ENCODE measurements around the gene CPPED1. TPM values are rescaled to one million over a fixed set of nuclear protein-coding genes. Genes with fewer than 3 reads are reported as not detected.

Gene CPPED1
- total RNA-seq, 1 experiment from 2014 or later: 8.1 TPM

DNA sequence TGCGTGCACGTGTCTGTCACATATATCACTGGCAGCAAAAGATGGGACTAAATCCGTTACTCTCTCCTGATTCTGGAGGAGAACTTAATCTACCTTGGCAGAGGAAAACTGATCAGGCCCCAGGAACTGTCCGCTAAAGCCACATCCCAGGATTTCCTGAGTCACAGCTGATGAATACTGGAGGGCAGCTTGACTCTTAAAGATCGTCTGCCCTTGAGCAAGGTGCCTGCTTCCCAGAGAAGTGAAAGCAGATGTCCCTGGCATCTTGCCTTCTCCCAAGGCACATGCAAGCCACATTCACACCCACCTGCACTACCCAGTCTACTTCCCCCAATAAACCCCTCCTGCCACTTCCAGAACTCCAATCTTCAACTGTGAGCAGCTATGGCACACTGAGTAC lies 99.8 kb downstream of the CPPED1 start:
- H3K4me3 ChIP-seq (replicated peaks in 1 of 2; ENCODE audit: low read depth in 1 of 2, low read length in 2 of 2): no peak overlapping the region
- BruUV-seq (replicated peaks): no TSS peak
- no peak overlapping the region for H3K4me2 ChIP-seq (ENCODE audit: low read length)
- no peak overlapping the region for H2AFZ ChIP-seq (ENCODE audit: low read depth, low read length, poor library complexity, severe bottlenecking)
- intact Hi-C loops (cut with micrococcal nuclease): no loop called here
- H3K27me3 ChIP-seq (ENCODE audit: insufficient read depth, low read length): no peaks in the 10 kb centered on the region
- H3K36me3 ChIP-seq (ENCODE audit: control insufficient read depth in 1 of 2, insufficient read depth in 2 of 2, low read length in 2 of 2): no peaks in the 10 kb centered on the region
- ChIA-PET CTCF (no interaction called here), RAD21 (ENCODE audit: low non-redundant PET in 1 of 2, low total read pairs in 2 of 2, uncharacterized antibody in 2 of 2, unreplicated experiment in 2 of 2) (no interaction called here), POLR2A (no interaction called here)
- H3K9ac ChIP-seq (ENCODE audit: low read length): no peak overlapping the region
- H4K20me1 ChIP-seq (ENCODE audit: insufficient read depth): no peaks in the 10 kb centered on the region
- H3K9me2 ChIP-seq (ENCODE audit: insufficient read depth): no peaks in the 10 kb centered on the region
- ATAC-seq: no peak
- no peak overlapping the region for H3K27ac ChIP-seq (ENCODE audit: low read depth, low read length)
- H3K9me3 ChIP-seq (ENCODE audit: control insufficient read depth in 1 of 2, insufficient read depth in 1 of 2, low read depth in 1 of 2, low read length in 2 of 2): no peaks in the 10 kb centered on the region
- H3K4me1 ChIP-seq (ENCODE audit: control insufficient read depth in 1 of 2, insufficient read depth in 2 of 2, low read length in 2 of 2): no peaks in the 10 kb centered on the region
- no peak for TF ChIP-seq RAD21 (IDR thresholded peaks at IDR 0.05; ENCODE audit: low read depth)
- TF ChIP-seq, protein P1, sequence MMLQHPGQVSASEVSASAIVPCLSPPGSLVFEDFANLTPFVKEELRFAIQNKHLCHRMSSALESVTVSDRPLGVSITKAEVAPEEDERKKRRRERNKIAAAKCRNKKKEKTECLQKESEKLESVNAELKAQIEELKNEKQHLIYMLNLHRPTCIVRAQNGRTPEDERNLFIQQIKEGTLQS (IDR thresholded peaks at IDR 0.05): no peak
- H3K79me2 ChIP-seq (ENCODE audit: insufficient read depth, low read length): no peaks in the 10 kb centered on the region
- DNase-seq (ENCODE audit: low read depth, low spot score): no peak

DNA sequence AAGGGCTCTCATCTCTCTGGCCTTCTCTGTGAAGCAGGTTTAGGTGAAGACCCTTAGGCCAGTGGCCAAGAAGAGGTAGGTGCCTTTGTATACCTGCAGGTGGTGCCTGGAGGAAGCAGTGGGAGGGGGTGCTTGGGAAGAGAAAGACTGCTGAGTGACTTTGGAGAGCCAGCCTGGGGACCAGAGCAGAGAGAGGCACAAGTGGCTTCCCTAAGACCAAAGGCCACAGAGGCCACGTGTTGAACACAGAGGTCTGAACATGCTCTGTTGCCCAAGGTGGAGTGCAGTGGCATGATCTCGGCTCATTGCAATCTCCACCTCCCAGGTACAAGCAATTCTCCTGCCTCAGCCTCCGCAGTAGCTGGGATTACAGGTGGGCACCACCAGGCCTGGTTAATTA lies 103.5 kb downstream of the CPPED1 start:
- TF ChIP-seq POLR2AphosphoS5 (IDR thresholded peaks at IDR 0.05; ENCODE audit: low read depth, low read length): no peak
- TF ChIP-seq TCF7L2 (IDR thresholded peaks at IDR 0.05; ENCODE audit: borderline replicate concordance, extremely low read depth, insufficient read depth, insufficient read length): no peak
- no peak for TF ChIP-seq SRF (IDR thresholded peaks at IDR 0.05; ENCODE audit: low read depth)
- TF ChIP-seq EZH2 (IDR thresholded peaks at IDR 0.05): no peak
- no peak for TF ChIP-seq CBX3 (IDR thresholded peaks at IDR 0.05; ENCODE audit: low read depth)
- no peak for TF ChIP-seq YY1 (IDR thresholded peaks at IDR 0.05; ENCODE audit: extremely low read depth, insufficient replicate concordance, low read depth, low read length)
- TF ChIP-seq ZNF274 (IDR thresholded peaks at IDR 0.05; ENCODE audit: low read depth, low read length): no peak
- TF ChIP-seq SP1 (IDR thresholded peaks at IDR 0.05; ENCODE audit: low read depth): no peak
- no peak for TF ChIP-seq ELF1 (IDR thresholded peaks at IDR 0.05; ENCODE audit: borderline replicate concordance, low read depth)
- TF ChIP-seq CEBPB (IDR thresholded peaks at IDR 0.05; ENCODE audit: low read depth): no peak
- no peak for TF ChIP-seq ZFX (IDR thresholded peaks at IDR 0.05)
- no peak for TF ChIP-seq JUND (IDR thresholded peaks at IDR 0.05)
- TF ChIP-seq FOSL1 (IDR thresholded peaks at IDR 0.05; ENCODE audit: low read depth): no peak
- no peak for TF ChIP-seq SIN3A (IDR thresholded peaks at IDR 0.05; ENCODE audit: low read depth)
- TF ChIP-seq, protein P2, sequence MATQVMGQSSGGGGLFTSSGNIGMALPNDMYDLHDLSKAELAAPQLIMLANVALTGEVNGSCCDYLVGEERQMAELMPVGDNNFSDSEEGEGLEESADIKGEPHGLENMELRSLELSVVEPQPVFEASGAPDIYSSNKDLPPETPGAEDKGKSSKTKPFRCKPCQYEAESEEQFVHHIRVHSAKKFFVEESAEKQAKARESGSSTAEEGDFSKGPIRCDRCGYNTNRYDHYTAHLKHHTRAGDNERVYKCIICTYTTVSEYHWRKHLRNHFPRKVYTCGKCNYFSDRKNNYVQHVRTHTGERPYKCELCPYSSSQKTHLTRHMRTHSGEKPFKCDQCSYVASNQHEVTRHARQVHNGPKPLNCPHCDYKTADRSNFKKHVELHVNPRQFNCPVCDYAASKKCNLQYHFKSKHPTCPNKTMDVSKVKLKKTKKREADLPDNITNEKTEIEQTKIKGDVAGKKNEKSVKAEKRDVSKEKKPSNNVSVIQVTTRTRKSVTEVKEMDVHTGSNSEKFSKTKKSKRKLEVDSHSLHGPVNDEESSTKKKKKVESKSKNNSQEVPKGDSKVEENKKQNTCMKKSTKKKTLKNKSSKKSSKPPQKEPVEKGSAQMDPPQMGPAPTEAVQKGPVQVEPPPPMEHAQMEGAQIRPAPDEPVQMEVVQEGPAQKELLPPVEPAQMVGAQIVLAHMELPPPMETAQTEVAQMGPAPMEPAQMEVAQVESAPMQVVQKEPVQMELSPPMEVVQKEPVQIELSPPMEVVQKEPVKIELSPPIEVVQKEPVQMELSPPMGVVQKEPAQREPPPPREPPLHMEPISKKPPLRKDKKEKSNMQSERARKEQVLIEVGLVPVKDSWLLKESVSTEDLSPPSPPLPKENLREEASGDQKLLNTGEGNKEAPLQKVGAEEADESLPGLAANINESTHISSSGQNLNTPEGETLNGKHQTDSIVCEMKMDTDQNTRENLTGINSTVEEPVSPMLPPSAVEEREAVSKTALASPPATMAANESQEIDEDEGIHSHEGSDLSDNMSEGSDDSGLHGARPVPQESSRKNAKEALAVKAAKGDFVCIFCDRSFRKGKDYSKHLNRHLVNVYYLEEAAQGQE (IDR thresholded peaks at IDR 0.05; ENCODE audit: low read depth): no peak
- no peak for TF ChIP-seq RAD21 (IDR thresholded peaks at IDR 0.05; ENCODE audit: low read depth)
- Histone ChIP-seq H3K4me3 (replicated peaks in 1 of 2; ENCODE audit: low read depth in 1 of 2, low read length in 2 of 2) (no peak overlapping the region), H3K79me2 (ENCODE audit: insufficient read depth, low read length) (no peaks in the 10 kb centered on the region), H3K9ac (ENCODE audit: low read length) (no peak overlapping the region), H3K9me3 (ENCODE audit: control insufficient read depth in 1 of 2, insufficient read depth in 1 of 2, low read depth in 1 of 2, low read length in 2 of 2) (no peaks in the 10 kb centered on the region), H3K27ac (ENCODE audit: low read depth, low read length) (no peak overlapping the region), H3K9me2 (ENCODE audit: insufficient read depth) (no peaks in the 10 kb centered on the region), H2AFZ (ENCODE audit: low read depth, low read length, poor library complexity, severe bottlenecking) (no peak overlapping the region), H3K4me1 (ENCODE audit: control insufficient read depth in 1 of 2, insufficient read depth in 2 of 2, low read length in 2 of 2) (no peaks in the 10 kb centered on the region), H3K27me3 (ENCODE audit: insufficient read depth, low read length) (no peaks in the 10 kb centered on the region), H3K4me2 (ENCODE audit: low read length) (no peak overlapping the region), H3K36me3 (ENCODE audit: control insufficient read depth in 1 of 2, insufficient read depth in 2 of 2, low read length in 2 of 2) (no peaks in the 10 kb centered on the region), H4K20me1 (ENCODE audit: insufficient read depth) (no peaks in the 10 kb centered on the region)
- intact Hi-C loops (cut with micrococcal nuclease): no loop called here
- POLR2A ChIA-PET: no interaction called here
- no TSS peak for BruUV-seq (replicated peaks)
- DNase-seq (ENCODE audit: low read depth, low spot score) (no peak), ATAC-seq (no peak)
- RAD21 ChIA-PET (ENCODE audit: low non-redundant PET in 1 of 2, low total read pairs in 2 of 2, uncharacterized antibody in 2 of 2, unreplicated experiment in 2 of 2): no interaction called here
- CTCF ChIA-PET: no interaction called here
